SHP77 (cell line): ENCODE data around the gene CHN2.

Experiments
- DNase-seq, 2 experiments: peaks; one replicate each; lab custom pipeline; 2025; lab: John Stamatoyannopoulos, UW

CHN2 gene

DNA sequence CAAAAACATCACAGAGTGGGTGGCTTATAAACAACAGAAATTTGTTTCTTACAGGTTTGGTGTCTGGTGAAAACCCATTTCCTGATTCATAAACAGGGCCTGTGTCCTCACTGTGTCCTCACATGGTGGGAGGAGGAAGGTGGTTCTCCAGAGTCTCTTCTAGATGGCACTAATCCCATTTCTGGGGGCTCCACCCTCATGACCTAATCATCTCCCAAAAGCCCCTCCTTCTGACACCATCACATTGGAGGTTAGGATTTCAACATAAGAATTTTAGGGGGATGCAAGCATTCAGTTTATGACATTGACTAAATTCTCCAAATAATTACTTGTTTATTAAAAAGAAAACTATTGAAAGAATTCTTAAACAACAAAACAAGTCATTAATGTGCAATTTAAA, 116.0 kb downstream of the CHN2 start:
- DNase-seq = no peak

DNA sequence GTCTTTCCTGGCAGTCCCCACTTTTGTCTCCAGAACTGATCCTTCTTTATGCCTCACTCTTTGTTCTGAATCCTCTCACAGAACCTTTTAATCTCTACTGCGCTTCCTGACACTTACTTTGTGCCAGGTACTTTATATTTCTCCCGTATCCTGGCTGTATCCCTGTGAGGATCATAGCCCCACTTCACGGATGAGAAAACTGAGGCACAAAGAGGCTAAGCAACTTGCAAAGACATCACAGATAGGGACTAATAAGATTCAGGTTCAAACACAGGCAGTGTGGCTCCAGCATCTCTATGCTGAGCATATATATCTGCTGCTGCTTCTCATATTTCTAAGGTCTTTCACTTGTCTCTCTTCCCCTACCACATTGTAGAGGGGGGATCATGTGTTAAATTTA, 116.7 kb downstream of the CHN2 start:
- no peak for DNase-seq

GRCh38 chr7:29314148-29314547, 119.6 kb downstream of the CHN2 start:
- no peak for DNase-seq

- no peak for DNase-seq
These were observed 120.7 kb downstream of the CHN2 start for GRCh38 chr7:29315122-29315891.

DNA sequence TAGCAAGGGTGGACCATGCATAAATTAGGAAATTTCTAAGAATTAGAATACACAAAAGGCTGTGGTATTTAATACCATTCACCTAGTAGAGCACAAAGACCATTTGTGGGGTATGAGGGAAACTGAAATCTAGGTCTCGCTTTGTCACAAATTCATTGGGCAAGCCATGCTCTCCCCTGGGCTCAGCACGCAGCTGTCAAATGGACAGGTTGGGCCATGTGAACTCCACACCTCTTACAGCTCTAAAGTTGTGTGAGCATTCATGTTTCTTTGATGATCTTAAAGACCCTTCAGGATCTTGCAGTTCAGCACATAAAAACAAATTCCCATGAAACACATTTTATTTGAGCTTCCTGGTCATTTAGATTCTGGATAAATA, 121.3 kb downstream of the CHN2 start:
- no peak for DNase-seq

DNA sequence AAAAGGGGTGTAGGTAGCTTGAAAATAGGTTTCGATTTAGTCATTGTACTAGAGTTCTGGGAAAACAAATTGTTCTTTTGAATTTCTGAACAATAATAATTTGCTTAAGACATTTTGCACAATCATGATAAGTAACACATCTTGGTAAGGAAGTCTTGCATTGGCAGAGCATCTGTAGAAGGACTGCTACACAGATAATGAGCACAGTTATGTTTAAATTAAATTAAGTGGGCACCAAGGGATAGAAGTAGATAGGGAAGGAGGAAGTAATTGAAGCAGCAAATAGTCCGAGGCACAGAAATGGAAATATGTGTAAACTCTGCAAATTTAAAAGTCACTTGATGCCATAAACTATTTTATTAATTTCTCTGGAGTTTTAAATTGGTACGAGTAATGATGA, 122.4 kb downstream of the CHN2 start:
- no peak for DNase-seq

- DNase-seq = no peak
These were observed 124.5 kb downstream of the CHN2 start for GRCh38 chr7:29318853-29319718.

DNA sequence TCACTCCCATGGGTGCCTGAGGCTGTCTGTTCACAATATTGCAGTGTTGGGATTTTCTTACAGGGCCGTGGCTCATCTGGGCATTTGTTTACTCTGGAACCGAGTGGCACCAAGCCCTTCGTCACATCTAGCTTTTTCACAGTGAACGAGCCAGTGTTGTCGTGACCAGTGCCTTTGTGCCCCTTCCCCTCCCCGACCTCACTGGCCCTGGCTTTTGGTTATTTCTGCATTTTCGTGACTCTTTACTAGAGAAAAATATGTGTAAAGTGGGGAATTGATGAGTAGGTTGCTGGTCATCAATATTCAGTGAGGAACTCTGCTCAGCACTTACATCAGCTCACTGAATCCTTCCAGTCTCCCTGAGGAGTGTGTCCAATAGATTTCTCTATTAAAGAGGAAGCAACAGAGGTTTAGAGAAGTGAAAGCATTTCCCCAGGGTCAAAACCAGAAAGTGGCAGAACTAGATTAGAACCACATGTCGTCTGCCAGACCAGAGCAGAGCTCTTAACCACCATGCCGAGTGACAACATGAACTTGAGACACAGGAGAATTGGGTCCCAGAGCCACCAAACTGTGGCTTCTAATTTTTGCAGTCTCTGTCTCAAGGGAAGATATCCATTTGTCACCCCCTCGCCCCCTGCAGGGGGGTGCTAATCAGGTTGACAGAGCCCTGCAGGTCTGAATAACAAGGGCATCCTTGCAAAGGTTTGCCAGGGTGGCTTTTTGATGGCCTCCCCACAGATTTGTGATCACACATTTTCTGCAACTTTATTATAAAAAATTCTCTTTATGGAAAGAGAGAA, 125.3 kb downstream of the CHN2 start:
- DNase-seq = peak; percentile 19 to 21

DNA sequence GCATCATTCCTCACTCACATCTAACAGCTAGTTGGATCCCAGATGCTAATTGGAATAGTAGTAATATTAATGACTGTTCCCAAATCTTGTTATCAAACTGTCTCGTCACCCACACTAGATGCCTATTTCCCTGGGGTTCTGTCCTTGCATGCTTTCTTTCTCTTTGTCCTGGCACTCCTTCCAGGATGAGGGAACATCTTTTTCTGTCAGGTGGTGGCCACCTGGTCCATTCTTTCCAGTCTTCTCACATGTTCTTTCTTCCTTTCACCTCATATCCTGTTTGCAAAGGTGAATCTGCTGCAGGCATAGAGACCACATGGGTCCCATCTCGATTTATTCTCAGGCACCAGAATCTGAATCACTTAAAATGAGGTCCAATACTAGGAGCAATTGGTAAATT, 126.0 kb downstream of the CHN2 start:
- no peak for DNase-seq

DNA sequence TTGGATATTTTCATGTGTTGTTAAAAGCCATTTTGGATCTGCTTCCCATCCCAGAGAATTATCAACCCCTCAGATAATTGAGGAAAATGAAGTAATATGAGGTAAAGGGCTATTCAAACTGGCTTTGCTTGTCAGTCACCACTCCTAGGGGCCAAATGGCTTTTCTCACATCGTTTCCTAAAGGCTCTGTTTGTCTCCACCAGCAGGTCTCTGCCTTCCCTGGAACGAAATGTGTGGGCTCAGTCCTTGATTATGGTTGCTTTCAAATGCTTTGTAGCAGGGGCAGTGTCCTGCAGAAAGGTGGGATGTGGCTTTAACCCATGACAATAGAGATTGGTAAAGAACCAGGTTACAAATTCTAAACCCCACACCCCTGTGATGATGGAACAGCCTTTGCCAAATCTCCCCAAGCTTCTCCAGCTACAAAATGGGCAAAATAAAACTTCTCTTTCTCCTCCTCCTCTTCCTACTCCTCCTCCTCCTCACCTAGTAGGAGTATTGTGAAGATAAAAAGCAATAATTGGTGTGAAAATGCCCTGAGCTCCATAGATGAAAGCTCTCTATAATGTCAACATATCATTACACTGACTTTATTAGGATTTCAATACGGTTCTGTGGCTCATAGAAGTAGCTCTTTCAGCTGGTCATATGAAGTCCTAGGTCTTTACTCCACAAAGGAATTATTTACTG, 127.6 kb downstream of the CHN2 start:
- no peak for DNase-seq

GRCh38 chr7:29325476-29325875, 130.9 kb downstream of the CHN2 start:
- no peak for DNase-seq

GRCh38 chr7:29326864-29327263, 132.3 kb downstream of the CHN2 start:
- DNase-seq = no peak

GRCh38 chr7:29327455-29327854, 132.9 kb downstream of the CHN2 start:
- no peak for DNase-seq

DNA sequence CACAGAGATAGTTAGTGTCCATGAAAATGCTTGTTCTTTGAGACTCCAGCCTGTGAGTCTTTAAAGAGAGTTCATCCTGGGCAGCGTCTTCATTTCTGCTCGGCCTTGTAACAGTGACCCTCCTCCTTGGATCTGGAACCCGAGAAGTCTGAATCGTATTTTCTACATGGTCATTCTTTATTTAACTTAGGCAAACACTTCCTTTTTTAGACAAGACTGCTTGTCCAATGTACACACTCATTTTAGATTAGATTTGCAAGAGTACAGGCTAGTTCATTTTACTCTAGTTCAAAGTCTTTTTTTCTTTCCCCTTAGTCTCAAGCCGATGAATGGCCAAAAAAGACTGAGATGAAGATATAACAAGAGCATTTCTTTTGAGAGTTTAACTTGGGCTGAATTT, 133.5 kb downstream of the CHN2 start:
- peak in 1 of 2 experiments; percentile 19 for DNase-seq

GRCh38 chr7:29328811-29329210, 134.2 kb downstream of the CHN2 start:
- DNase-seq = no peak

- DNase-seq = no peak
These were observed 135.1 kb downstream of the CHN2 start for GRCh38 chr7:29329686-29330085.

- no peak for DNase-seq
These were observed 135.6 kb downstream of the CHN2 start for GRCh38 chr7:29330136-29330535.

DNA sequence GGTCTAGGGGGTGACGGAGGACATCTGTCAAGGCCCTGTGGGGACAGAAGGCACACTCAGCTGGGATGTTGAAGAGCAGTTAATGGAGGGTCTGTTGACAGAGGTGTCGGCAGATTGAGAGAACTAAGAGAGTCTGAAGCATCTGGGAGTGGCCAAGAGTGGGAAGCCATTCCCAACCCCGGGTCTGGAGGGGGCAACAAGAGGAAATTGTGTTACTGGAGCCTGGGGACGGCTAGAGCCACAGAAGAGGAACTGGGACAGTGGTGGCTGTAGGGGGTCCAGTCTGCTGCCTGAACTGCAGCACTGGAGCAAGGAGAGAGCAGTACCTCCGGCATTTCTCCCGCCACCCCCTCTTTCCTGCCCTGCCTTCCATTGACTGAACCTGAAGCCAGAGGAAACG, 136.6 kb downstream of the CHN2 start:
- no peak for DNase-seq

GRCh38 chr7:29332042-29332811, 137.7 kb downstream of the CHN2 start:
- peak; percentile 54 to 62 for DNase-seq

DNA sequence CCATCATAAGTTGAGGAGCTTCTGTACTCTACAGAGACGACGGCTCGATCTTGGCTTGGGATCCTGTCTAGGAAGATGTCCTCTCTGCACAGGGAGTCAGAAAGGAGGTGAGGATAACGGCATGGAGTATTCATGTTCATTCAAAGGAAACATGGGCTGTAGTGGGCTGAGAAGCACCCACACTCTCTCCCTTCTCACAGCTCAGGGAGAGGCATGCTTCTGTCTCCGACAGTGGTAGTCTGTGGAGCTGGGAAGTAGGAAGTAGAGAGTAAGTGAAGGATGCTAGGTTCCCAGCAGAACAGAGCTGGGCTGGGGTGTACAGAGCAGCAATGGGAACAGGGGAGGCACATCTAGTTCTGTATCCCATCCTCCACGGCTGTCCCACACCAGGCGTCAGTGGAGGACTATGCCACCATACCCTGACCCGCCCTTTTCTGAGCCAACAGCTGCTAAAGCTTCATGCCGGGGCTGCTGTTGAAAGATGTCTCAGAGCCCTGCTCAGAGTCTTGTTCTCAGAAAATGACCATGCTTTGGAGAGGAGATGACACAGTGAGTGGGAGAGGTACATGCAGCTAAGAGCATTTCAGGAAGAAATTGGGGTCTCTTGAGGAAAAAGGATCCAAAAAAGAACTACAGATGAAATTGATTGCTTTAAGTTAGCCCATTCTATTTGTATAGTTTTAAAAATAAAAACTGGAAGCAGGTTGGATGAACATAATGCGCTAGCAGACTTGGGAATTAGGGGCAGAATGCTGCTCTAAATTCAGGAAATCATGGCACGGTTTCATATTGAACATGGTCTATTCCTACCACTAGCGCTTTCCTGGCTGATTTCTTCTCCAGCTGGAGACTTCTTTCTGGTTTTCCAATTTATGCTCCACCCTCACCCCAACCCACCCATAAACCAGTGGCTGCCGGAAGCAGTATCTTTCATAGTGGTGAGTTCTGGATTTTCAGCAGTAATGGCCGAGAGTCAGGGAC, 138.6 kb downstream of the CHN2 start:
- DNase-seq = peak; percentile 43 to 47
